HG02981 (cell line): Measurements from ENCODE around the gene DMD.

Experiments used
- ATAC-seq: cut with Tn5 transposase; IDR thresholded peaks from one replicate; pipeline ENCODE4 v1.9.1; 2021; ENCODE audit warnings: mild to moderate bottlenecking, moderate library complexity; ENCODE audit not compliant: unreplicated experiment

The DMD gene

DNA sequence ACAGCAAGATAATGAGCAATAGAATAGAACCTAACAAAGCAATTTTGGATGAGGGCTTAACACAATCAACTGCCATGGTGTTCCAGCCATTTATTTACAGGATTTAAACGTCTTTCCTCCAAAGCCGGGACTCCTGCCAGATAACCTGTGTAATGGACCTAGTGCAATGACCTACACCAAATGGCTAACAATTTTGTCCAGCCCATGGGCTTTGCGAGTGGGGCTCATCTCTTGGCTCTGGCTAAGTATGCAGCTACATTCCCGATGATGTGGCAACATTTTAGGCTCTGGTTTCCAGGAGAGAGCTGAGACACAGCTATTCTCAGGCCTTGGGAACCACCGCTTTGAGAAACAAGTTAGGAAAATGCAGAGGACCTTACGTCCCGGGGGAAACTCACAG is 1317.2 kb downstream of the DMD start:
- ATAC-seq = no peak

DNA sequence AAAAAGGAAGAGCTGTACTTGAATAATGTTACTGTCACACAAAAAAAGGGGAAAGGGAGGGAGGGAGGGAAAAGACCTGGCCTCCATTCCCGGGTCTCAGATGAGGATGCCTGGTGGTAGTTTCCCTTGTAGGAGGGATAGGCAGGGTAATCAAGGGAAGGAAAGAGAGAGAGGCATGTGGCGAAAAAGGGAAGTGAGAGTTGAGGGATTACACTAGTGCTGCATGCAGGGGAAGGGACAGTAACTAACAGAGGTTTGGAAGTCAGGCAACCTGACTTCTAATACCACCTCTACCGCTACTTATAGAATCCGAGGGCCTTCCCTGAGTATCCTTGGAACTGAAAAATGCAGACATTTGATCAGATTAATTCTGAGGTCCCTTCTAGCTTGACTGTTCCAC is 1317.8 kb downstream of the DMD start:
- peak; percentile 77 for ATAC-seq

DNA sequence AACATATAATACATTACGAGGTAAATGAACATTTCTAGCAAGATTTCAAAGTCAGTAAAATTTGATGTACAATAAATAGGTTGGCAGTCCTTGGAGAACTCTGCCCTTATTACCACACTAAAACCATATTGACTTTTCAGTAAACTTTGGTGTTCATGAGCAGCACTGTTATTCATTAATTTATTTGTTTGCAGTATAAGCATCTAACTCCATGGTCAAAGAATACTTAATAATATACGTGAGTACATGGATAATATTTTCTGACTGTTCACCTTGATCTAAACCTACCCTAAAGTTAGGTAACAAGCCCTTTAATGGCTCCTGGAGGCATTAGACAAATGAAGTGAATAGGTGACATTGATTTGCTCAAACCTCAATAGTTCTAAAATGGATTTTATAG is 1322.3 kb downstream of the DMD start:
- ATAC-seq = no peak

DNA sequence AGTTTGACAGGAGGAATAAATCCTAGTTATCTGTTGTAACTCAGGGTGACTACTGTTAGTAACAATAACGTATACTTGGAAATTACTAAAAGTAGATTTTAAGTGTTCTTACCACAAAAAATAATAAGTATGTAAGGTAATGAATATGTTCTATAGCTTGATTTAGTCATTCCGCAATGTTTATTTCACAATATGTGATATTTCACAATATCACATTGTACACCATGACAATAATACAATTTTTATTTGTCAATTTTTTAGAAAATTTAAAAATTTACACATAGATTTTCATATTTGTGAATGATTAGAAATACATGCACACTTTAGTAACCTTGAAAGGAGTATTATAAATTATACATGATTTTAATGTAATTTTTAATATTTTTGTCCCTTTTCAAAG is 1326.8 kb downstream of the DMD start:
- no peak for ATAC-seq

DNA sequence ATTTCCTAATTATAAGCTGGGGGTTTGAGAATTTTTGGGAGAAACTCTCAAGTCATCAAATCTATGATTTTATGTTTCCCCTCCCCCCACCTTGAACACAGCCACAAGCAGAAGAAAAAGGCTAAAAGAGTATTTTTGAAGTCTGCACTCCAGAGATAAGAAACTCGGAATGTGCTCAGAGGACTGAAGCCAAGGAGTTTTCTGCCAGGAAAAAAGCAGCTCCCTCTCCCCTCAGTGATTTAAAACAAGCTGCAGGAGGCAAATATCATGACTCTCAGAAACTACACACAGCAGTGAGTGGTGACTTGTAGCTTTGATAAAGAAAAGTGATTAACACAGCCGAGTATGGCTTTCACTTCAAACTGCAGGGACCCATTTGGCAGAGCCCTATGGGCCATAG is 1339.3 kb downstream of the DMD start:
- no peak for ATAC-seq

DNA sequence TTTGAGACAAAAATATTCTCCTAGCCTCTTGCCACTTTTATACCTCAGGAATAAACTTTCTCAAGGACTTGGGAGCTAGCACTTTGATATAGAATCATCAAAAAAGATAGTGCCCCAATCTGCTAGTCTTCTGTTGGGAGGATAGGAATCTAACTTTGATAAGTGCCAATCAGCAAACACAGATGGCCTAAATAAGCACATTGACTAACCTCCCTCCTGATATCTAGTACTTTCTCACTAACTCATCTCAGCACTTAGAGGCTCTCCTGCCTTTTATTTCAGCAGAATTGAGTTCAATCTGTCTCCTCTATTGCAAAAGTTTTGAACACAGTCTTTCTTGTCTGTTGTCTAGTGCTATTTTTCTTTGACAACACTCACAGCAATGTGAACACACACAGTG is 1341.1 kb downstream of the DMD start:
- ATAC-seq = no peak

DNA sequence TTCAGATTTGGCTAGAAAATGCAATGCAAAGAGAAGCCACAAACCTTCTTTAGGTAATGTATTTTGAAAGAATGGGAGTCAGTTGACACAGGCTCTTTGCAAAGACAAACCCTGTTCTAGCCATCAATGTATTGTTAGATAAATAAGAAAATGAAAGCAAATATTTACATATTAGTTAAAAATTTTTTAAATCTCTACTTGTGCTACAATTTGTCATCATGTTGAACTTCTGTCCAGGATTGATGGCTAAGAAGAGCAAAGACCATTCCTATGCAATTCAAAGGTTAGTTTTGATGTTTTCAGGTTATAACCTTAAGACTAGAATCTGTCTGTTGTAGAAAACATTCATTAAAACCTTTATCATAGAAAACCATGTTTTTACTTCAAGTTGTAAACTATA is 1350.7 kb downstream of the DMD start:
- ATAC-seq = no peak

DNA sequence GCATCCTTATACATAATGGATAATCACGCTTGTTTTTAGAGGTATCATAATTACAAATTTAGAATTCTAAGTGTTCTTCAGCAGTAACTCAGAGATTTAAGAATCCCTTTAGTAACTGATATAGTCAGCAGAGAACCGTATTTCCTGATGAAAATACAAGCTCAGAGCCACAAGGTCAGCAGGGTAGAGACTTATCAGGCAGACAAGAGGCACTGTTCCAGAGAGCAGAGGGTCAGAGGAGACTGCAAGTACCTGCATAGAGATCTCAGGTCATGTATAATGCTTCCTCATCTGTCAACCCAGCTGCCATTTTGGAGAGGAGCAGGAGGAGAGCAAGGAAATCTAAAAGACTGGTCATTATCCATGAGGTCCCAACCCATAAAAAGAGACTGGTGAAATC is 1352.4 kb downstream of the DMD start:
- ATAC-seq = no peak

DNA sequence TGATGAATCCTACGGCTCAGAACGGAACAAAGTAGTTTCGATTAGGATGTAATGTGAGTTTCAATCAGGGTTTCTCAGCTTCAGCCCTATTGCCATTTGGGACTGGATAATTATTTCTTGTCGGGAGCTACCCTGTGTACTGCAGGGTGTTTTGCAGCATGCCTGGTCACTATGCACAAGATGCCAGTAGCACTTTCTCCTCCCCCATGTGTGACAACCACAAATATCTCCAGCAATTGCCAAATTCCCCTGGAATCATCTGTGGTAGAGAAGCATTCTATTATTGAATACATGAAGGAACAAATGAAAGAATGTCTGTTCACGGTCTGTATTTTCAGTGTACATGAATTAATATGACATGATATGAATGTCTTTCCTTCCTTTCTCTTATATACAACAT is 1356.6 kb downstream of the DMD start:
- no peak for ATAC-seq

DNA sequence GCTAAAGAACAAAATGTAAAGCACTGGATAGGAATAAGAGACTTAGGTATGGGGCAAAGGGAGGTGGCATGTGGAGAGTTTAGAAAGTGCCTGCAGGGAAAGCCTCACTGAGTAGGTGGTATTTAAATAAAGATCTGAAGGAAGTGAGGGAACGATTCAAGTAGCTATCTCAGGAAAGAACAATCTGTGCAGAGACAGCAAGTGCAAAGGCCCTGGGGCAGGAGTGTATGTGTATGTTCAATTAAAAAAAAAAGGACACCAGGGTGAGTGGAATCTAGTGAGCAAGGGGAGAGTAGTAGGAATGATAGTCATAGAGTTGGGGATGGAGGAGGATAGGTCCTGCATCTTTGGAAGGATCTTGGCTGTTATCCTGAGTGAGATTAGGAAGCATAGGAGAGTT is 1359.6 kb downstream of the DMD start:
- no peak for ATAC-seq

DNA sequence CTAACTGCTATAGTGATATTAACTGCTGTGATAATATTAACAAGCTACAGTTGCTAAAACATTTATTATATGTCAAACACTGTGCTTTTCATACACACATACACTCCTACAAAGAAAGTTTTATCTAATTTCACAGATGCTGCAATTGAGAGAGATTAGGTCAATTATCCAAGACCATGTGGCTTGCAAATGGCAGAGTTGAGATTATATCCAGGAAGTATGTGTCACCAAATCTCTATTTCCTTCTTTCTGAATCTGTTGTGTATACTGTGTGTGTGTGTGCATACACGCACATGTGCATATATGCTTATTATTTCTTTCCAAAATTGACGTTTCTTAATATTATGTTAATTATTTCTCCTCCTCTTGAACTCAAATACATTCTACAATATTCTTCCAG is 1363.6 kb downstream of the DMD start:
- ATAC-seq = no peak

DNA sequence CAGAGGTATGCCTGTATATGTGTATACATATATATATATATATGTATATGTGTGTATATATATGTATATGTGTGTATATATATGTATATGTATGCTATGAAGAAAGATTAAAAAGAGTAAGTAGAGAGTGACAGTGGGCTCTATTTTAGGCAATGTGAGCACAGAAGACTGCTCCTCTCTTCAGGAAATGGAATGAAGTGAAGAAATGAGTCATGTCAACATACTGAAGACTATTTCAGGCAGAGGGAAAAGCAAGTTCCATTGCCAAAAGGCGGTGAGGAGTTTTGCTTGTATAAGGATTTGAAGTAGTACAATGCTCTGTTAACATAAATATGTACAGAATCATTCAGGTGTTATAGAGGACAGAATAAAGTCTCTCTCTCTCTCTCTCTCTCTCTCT is 1366.3 kb downstream of the DMD start:
- ATAC-seq = no peak

DNA sequence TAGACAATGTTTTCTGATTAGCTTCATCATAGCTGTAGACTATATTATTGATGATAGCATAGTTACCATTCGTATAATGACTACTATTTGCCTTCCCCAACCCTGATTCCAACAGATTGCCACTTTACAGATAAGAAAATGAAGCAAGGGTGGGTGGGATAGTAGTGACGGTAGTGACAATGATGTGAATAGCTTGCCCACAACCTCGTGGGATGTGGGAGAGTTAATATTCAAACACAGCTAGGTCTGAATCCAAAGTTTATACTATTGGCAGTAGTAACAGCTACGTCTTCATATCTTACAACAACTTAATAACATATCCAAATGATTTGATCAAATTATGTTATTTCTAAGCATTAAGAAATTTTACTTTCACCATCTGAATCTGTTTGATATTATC is 1372.7 kb downstream of the DMD start:
- ATAC-seq = no peak

DNA sequence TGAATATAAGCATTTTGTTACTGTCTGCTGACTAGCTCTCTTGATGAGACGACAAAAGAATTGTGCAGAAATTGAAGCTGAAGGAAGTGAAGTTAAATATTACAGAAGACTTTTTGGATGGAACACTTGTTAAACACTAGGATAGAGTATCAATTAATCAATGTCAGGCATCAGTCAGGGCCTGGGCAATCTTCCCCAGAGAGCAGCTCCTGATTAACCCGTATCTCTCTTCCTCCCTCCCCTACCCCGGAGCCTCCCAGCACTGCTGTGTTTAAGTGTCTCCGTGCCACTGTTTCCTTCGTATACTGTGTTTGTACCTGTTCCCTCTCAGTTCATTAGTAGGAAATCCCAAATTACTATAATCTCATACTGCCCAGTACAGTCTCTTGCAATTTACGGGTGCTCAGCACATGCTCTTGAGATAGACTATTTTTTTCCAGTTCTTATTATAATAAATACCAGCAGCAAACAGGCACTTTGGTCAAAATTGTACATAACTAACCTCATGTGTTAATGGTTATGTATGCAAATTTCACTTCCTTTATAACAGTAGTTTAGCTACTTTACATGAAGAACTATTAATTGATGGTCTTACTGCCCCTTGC is 1373.8 kb downstream of the DMD start:
- ATAC-seq = no peak

DNA sequence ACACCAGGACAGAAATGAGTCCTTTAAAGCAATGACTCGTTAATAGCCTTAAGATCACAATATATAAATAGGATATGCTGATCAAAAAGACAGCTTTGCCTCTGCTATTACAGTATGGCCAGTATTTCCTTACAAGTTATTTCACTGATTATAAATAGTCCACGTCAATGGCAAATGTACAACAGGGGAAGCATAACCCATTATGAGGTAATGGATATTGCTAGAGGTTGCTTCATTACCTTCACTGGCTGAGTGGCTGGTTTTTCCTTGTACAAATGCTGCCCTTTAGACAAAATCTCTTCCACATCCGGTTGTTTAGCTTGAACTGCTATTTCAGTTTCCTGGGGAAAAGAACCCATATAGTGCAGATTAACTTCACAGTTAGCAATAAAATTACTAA is 1374.9 kb downstream of the DMD start:
- ATAC-seq = no peak

DNA sequence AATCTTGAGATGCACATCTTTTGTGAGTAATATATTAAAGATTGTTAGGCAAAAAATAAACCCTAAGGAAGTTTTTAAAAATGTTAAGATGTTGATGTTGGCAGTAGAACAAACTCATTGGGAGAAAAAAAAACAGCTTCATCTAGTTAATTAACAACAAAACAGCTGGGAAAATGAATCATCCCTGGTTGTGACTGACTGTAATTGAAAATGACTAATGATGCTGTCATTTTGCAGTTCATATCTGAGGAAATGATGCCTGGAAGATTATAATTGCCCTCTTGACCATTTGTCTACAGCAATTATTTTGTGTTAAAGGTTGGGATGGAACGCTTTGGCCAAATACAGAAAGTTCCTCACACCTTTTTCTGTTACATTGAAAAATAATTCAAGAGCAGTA is 1379.1 kb downstream of the DMD start:
- ATAC-seq = no peak

DNA sequence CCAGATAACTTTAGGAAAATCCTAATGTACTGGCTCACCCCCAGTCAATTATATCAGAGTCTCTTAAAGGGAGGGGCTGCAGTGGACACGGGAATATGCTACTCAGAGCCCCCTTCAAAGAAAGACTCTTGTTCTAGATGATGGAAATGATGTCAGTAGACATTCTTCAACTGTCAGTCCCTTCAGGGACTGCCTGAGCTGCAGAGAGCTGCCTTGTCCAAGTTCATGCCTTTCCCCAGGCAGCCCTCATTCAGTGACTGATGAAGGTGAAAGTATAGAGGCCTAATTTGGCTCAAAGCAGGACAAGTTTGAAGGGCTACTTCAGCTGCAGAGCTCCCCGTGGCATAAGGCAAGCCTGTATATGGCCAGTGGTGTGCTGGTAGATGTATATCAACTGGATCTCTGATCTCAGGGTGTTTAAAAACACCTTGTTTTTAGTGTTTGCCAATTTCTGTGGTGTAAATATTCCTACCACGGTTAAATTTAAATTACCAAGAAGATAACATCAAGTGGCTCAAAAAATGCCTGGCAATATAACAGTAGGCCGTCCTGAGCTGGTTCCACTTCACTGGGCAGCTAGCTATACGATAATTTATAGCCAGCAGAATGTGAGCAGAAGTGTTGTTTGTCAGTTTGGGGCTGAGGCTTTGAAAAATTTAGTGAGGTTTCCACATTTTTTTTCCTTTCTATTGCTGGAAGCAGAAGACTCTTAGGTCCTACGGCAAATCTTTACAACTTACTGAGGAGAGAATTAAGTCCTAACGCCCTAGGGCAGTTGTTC is 1390.7 kb downstream of the DMD start:
- ATAC-seq = no peak

DNA sequence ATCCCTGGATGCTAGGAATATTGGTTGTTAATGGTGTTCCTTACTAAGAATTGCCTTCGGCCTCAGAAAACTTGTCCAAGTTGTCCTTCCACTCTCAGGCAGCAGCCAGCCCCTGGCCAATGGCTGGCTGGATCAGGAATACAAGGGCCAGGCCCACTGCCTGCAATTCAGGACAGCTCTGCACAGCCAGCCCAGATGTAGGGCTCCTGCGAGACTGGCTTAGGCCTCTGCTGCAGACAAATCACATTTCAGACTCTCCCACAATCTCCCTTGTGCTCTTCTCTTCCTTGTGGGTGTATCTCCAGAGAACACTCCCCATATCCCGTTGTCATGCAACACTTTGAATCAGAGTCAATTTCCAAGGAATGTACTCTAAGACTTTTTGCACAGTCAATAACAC is 1391.9 kb downstream of the DMD start:
- no peak for ATAC-seq

DNA sequence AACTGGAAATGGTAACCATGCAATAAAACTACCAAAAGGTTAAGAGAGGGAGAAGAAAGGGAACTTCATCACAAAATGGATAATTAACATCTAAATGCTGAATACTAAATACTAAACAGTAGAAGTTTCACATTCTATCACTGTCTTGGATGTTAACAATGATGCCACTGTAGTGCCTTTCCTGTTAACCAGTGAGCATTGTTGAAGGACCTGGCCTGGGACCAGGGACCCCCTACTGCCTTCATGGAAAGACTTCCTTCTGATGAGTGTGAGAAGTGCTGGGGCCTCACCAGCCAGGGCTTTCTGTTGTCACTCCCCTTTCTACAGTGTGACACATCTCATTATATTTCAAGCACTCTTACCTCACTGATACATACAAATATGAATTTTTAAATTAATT is 1400.2 kb downstream of the DMD start:
- ATAC-seq = no peak

DNA sequence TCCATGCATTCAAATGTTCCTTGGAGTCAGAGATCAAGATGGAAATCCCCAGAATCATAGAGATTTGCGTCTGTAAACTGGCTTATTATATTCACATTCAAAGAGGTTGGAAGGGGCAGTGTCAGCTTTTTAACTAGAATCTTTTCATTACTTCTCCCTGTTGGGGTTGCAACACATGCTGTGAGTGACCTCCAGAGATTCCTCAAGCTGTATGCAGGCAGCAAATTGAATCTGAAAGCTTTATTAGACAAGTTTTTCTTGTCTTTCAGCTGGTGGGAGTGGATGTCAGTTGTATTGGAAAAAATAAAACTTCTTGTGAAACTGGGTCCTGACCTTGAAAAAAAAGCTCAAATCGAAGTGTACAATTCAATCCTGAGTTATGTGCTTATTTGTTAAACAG is 1403.0 kb downstream of the DMD start:
- ATAC-seq = no peak

DNA sequence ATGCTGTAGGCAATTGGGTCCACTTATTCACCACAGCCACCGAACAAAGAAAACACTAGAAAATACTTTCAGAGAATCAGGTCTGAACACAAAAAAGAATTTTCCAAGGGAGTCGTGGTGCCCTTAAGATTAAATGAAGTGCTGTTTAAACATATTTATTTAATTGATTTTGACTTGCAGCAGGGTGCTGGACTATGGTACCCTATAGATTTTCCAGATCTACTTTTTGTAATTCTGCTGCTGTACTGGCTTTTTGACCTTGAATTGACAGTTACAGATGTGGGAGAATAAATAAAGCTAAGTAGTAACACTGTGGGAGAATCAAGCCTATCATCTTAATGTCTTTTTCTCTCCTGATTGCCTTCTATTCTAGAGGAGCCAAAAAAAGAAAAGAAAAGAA is 1404.2 kb downstream of the DMD start:
- ATAC-seq = no peak

DNA sequence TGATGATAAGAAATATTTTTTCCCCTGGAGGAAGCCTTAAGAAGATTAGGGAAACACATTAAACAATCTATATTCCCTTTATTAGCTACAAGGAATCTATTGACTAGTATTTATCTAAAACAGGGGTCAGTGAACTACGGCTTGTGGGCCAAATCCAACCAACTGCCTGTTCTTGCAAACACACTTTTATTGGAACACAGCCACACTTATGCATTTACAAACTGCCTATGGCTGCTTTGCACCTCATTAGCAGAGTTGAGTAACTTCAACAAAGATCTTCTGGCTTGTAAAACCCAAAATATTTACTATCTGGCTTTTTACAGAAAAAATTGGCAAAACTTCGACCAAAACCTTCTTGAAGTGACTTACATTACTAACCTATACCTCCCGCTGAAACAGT is 1405.6 kb downstream of the DMD start:
- no peak for ATAC-seq

DNA sequence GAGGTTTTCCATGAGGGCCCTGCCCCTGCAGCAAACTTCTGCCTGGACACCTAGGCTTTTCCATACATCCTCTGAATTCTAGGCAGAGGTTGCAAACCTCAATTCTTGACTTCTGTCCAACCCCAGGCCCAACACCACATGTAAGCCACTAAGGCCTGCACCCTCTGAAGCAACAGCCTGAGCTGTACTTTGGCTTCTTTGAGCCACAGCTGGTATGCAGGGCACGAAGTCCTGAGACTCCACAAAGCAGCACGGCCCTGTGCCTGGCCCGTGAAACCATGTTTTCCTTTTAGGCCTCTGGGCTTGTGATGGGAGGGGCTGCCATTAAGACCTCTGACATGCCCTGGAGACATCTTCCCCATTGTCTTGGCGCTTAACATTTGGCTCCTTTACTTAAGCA is 1411.1 kb downstream of the DMD start:
- ATAC-seq = no peak
